Chondrocyte (in vitro differentiated cells): ENCODE data around the gene PPP1R14C. TPM values are rescaled to one million over a fixed set of nuclear protein-coding genes. Genes with fewer than 3 reads are reported as not detected.

ENCODE experiments used
- DNase-seq: peaks from one replicate; pipeline ENCODE4 v3.0.0; 2021; ENCODE audit warnings: mixed read lengths, low spot score
- H3K27ac Mint-ChIP-seq: one replicate; pipeline ENCODE4 v1.8.0; 2021; ENCODE audit warnings: mild to moderate bottlenecking, moderate library complexity, mixed read lengths; ENCODE audit not compliant: unreplicated experiment
- H3K27me3 Mint-ChIP-seq: 2 replicates; pipeline ENCODE4 v1.8.0; 2021; ENCODE audit warnings: low read depth, mixed read lengths
- H3K36me3 Mint-ChIP-seq: 2 replicates; pipeline ENCODE4 v1.8.0; 2021; ENCODE audit warnings: low read depth, mixed read lengths
- H3K4me1 Mint-ChIP-seq: 2 replicates; pipeline ENCODE4 v1.8.0; 2021; ENCODE audit warnings: low read depth, mild to moderate bottlenecking, mixed read lengths
- H3K4me3 Mint-ChIP-seq: one replicate; pipeline ENCODE4 v1.8.0; 2021; ENCODE audit warnings: mild to moderate bottlenecking, moderate library complexity, mixed read lengths; ENCODE audit not compliant: unreplicated experiment
- H3K9me3 Mint-ChIP-seq: 2 replicates; pipeline ENCODE4 v1.8.0; 2021; ENCODE audit warnings: low read depth, mixed read lengths
- total RNA-seq: library from RNA; stranded (reverse); gene quantifications from 3 replicates; pipeline ENCODE4 v1.2.1, GENCODE V29; 2021
- TF ChIP-seq, protein P1 (sequence below): fragments of 200-600 bp; sonication (generic); IDR thresholded peaks from 2 replicates; pipeline ENCODE4 v1.5.0; 2021; ENCODE audit warnings: antibody characterized with exemption, mild to moderate bottlenecking, moderate library complexity

The PPP1R14C gene
- total RNA-seq, 1 donor from 2014 or later = 3.4 TPM

DNA sequence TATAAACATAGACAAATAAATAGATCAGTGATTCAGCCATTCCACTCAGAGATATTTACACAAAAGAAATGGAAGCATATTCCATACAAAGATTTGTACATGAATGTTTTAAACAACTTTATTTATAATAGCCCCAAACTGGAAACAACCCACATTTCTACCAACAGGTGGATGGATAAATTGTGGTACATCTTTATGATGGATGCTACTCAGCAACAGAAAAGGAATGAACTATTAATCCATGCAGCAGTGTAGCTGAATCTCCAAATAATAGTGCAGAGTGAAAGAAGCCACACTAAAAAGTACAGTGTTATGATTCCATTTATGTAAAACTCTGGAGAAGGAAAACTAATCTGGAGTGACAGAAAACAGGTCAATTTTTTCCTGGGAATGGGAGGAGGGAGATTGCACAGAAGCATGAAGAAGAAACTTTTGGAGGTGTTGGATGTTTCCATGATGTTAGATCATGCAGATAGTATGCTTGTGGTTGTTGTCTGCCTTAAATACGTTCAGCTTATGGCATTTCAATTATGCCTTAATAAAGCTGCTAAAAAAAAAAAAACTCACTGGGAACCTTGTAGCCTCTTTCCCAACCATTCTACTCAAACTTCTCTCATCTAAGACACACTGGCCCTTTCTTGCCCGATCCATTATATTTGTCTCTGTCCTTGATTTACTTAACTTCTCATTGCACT lies 100.9 kb downstream of the PPP1R14C start:
- Mint-ChIP-seq H3K9me3 (peaks cover 21% of the 10 kb centered on the region), H3K27me3 (no peaks in the 10 kb centered on the region), H3K27ac (no peak overlapping the region), H3K4me3 (no peak overlapping the region), H3K36me3 (peaks cover 2% of the 10 kb centered on the region), H3K4me1 (peaks cover 5% of the 10 kb centered on the region)
- TF ChIP-seq, protein P1, sequence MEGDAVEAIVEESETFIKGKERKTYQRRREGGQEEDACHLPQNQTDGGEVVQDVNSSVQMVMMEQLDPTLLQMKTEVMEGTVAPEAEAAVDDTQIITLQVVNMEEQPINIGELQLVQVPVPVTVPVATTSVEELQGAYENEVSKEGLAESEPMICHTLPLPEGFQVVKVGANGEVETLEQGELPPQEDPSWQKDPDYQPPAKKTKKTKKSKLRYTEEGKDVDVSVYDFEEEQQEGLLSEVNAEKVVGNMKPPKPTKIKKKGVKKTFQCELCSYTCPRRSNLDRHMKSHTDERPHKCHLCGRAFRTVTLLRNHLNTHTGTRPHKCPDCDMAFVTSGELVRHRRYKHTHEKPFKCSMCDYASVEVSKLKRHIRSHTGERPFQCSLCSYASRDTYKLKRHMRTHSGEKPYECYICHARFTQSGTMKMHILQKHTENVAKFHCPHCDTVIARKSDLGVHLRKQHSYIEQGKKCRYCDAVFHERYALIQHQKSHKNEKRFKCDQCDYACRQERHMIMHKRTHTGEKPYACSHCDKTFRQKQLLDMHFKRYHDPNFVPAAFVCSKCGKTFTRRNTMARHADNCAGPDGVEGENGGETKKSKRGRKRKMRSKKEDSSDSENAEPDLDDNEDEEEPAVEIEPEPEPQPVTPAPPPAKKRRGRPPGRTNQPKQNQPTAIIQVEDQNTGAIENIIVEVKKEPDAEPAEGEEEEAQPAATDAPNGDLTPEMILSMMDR = no peak
- no peak for DNase-seq

DNA sequence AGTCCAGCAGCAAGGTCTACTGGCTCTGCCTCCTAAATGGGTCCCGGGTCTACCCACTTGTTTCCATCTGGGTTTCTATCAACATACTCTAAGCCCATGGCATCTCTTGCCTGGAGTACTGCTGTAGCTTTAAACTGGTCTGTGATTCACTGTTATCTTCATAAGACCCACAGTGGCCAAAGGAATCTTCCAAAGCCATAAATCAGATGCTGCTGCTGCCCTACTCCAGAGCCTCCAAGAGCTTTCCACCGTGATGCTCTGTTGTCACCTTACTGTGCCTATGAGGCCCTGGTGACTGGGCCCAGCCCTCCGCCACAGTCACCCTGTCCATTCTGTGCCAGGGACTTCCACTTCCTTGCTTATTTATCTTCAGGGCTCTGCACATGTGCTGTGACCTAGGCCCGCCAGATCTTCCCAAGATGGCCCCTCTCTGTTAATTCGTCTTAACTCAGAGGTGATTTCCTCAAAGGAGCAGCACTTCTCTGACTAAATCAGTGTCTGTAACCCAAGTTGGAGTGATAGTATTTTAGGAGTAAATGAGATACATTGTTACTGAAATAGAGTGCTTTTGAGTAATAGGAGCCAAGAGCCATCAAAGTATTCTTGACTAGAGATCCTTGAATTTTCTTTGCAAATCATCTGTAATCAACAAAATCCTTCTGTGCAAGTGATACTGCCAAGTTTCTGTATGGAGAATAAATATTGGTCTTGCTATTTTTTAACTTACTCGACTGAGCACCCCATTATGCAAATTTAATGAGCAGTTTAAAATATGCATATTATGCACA lies 102.5 kb downstream of the PPP1R14C start:
- peaks cover 8% of the 10 kb centered on the region for H3K9me3 Mint-ChIP-seq
- peaks cover 9% of the 10 kb centered on the region for H3K4me1 Mint-ChIP-seq
- no peaks in the 10 kb centered on the region for H3K27me3 Mint-ChIP-seq
- H3K27ac Mint-ChIP-seq = no peak overlapping the region
- no peak overlapping the region for H3K4me3 Mint-ChIP-seq
- TF ChIP-seq, protein P1 = no peak
- H3K36me3 Mint-ChIP-seq = peaks cover 1% of the 10 kb centered on the region
- no peak for DNase-seq

DNA sequence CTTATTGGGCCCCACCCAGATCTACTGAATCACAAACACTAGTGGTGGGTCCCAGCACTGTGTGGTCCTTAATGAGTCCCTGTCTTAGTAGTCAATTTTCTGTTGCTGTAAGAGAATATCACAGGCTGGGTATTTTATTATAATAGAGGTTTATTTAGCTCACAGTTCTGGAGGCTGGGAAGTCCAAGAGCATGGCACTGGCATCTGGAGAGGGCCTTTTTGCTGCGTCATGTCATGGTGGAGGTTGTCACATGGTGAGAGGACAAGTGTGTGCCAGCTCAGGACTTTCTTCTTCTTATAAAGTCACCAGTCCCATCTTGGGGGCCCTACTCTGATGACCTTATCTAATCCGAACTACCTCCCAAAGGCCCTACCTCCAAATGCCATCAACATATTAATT lies 105.0 kb downstream of the PPP1R14C start:
- H3K36me3 Mint-ChIP-seq = peaks cover 1% of the 10 kb centered on the region
- peaks cover 7% of the 10 kb centered on the region for H3K9me3 Mint-ChIP-seq
- no peak for DNase-seq
- TF ChIP-seq, protein P1 = no peak
- no peak overlapping the region for H3K4me3 Mint-ChIP-seq
- no peaks in the 10 kb centered on the region for H3K27me3 Mint-ChIP-seq
- H3K4me1 Mint-ChIP-seq = peaks cover 23% of the 10 kb centered on the region
- no peak overlapping the region for H3K27ac Mint-ChIP-seq

DNA sequence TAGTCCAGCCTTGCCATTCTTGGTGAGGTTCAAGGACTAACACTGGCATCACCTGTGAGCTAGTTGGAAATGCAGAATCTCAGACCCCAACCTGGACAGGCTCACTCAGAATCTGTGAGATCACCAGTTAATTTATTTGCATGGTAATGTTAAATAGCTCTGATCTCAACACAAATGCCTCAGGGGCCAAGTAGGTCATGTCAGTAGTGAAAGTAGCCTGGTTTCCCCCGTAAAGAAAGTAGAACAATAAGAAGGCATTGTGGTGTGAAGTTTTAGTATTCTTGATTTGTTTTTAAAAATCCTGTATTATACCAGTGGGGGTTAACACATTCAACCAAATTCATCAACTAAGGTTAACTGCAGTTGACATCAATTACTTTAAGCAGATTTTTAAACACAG lies 105.5 kb downstream of the PPP1R14C start:
- Mint-ChIP-seq H3K36me3 (peaks cover 1% of the 10 kb centered on the region), H3K27me3 (no peaks in the 10 kb centered on the region), H3K9me3 (peaks cover 7% of the 10 kb centered on the region), H3K27ac (no peak overlapping the region), H3K4me1 (peaks cover 28% of the 10 kb centered on the region), H3K4me3 (no peak overlapping the region)
- TF ChIP-seq, protein P1 = no peak
- no peak for DNase-seq

DNA sequence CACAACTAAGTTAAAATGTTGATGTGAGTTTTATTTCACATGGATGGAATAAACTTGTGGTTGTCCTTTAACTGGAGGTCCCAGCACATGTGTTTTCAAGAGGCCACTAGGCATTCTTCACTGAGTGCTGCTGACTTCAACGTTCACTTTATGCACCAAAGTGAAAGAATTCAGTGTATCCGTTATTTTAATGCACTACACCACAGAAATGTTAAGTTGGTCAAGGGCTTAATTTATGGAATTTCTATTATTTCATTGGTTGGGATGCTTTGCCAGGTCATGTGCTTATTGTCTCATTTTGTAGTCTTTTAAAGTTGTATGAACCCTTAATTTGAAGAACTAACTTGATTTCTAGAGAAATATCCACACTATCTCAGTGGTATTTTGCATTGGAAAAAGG lies 106.4 kb downstream of the PPP1R14C start:
- H3K36me3 Mint-ChIP-seq = peaks cover 1% of the 10 kb centered on the region
- H3K27me3 Mint-ChIP-seq = no peaks in the 10 kb centered on the region
- DNase-seq = no peak
- H3K4me1 Mint-ChIP-seq = peaks cover 30% of the 10 kb centered on the region
- peaks cover 7% of the 10 kb centered on the region for H3K9me3 Mint-ChIP-seq
- TF ChIP-seq, protein P1 = no peak
- H3K4me3 Mint-ChIP-seq = no peak overlapping the region
- H3K27ac Mint-ChIP-seq = no peak overlapping the region
